CD14-positive monocyte (primary cell): ENCODE measurements around the gene TTC36. TPM values are rescaled to one million over a fixed set of nuclear protein-coding genes. Genes with fewer than 3 reads are reported as not detected.
A peak's percentile ranks its signal among the peaks of the same experiment; 100 is the strongest.

Experiments
- DNase-seq, 3 donors: peaks; one replicate each; pipeline ENCODE4 v3.0.0-alpha.2; 2011 to 2022
- H2AFZ ChIP-seq: 2 replicates; pipeline ENCODE4 v1.6.0; 2012; ENCODE audit warnings: mild to moderate bottlenecking, low read depth, low read length, inconsistent platforms; ENCODE audit not compliant: insufficient read depth, poor library complexity, severe bottlenecking
- H3K27ac ChIP-seq, 2 donors: 1 replicate in 1 of 2; 2 replicates in 1 of 2; pipeline ENCODE4 v1.5.1; 2012 to 2013; ENCODE audit warnings: low read length in 2 of 2, control low read depth in 1 of 2, inconsistent platforms in 1 of 2, low read depth in 1 of 2, mild to moderate bottlenecking in 1 of 2
- H3K27me3 ChIP-seq, 2 donors: one replicate each; pipeline versions ENCODE4 v1.6.0 to v1.6.1; 2011 to 2013; ENCODE audit warnings: low read length in 2 of 2; ENCODE audit not compliant: control insufficient read depth in 2 of 2, insufficient read depth in 2 of 2
- H3K36me3 ChIP-seq, 2 donors: replicated peaks in 1 of 2; 1 replicate in 1 of 2; 2 replicates in 1 of 2; pipeline versions ENCODE4 v1.5.1 to v1.6.1; 2012 to 2013; ENCODE audit warnings: low read length in 2 of 2, control low read depth in 1 of 2, inconsistent platforms in 1 of 2, mild to moderate bottlenecking in 1 of 2; ENCODE audit not compliant: insufficient read depth in 2 of 2, control insufficient read depth in 1 of 2
- H3K4me1 ChIP-seq, 2 donors: 1 replicate in 1 of 2; 2 replicates in 1 of 2; pipeline versions ENCODE4 v1.5.1 to v1.6.1; 2012 to 2013; ENCODE audit warnings: low read length in 2 of 2, control low read depth in 1 of 2, inconsistent platforms in 1 of 2, mild to moderate bottlenecking in 1 of 2, moderate library complexity in 1 of 2; ENCODE audit not compliant: insufficient read depth in 2 of 2, control insufficient read depth in 1 of 2
- H3K4me2 ChIP-seq: replicated peaks from 2 replicates; pipeline ENCODE3; 2012; ENCODE audit warnings: low read length, moderate library complexity, mild to moderate bottlenecking; ENCODE audit not compliant: poor library complexity, severe bottlenecking; ENCODE audit errors: extremely low read depth
- H3K4me3 ChIP-seq, 3 experiments: fragments of 200-600 bp in 1 of 3; sonication (generic) in 1 of 3; replicated peaks in 1 of 3; 1 replicate in 2 of 3; 2 replicates in 1 of 3; pipeline ENCODE4 v1.5.1; 2011 to 2013; ENCODE audit warnings: low read length in 3 of 3, mild to moderate bottlenecking in 3 of 3, control low read depth in 2 of 3, low read depth in 2 of 3, inconsistent platforms in 1 of 3, moderate library complexity in 1 of 3
- H3K79me2 ChIP-seq: 2 replicates; pipeline ENCODE4 v1.6.0; 2012; ENCODE audit warnings: mild to moderate bottlenecking, control low read depth, inconsistent platforms, low read length, moderate library complexity; ENCODE audit not compliant: insufficient read depth
- H3K9ac ChIP-seq: 2 replicates; pipeline ENCODE4 v1.6.0; 2017; ENCODE audit warnings: low read length, mild to moderate bottlenecking; ENCODE audit not compliant: insufficient read depth, poor library complexity, severe bottlenecking
- H3K9me3 ChIP-seq, 2 donors: replicated peaks in 1 of 2; 1 replicate in 1 of 2; 2 replicates in 1 of 2; pipeline versions ENCODE4 v1.5.1 to v1.6.1; 2012 to 2013; ENCODE audit warnings: low read length in 2 of 2, control low read depth in 1 of 2; ENCODE audit not compliant: control insufficient read depth in 1 of 2, insufficient read depth in 1 of 2
- H4K20me1 ChIP-seq: 2 replicates; pipeline ENCODE4 v1.6.0; 2012; ENCODE audit warnings: mild to moderate bottlenecking, low read length, control low read depth, moderate library complexity; ENCODE audit not compliant: insufficient read depth
- H3K27ac Mint-ChIP-seq, 7 donors: one replicate each; pipeline ENCODE4 v1.8.0; 2020; ENCODE audit warnings: mild to moderate bottlenecking in 7 of 7, mixed read lengths in 7 of 7, moderate library complexity in 6 of 7, inconsistent platforms in 2 of 7
- H3K27me3 Mint-ChIP-seq, 3 donors: one replicate each; pipeline ENCODE4 v1.8.0; 2021 to 2022; ENCODE audit warnings: low read depth in 3 of 3, mild to moderate bottlenecking in 3 of 3, mixed read lengths in 3 of 3, moderate library complexity in 3 of 3, inconsistent platforms in 1 of 3
- H3K36me3 Mint-ChIP-seq, 2 donors: one replicate each; pipeline ENCODE4 v1.8.0; 2020; ENCODE audit warnings: mixed read lengths in 2 of 2, inconsistent platforms in 1 of 2, mild to moderate bottlenecking in 1 of 2
- H3K4me1 Mint-ChIP-seq: one replicate; pipeline ENCODE4 v1.8.0; 2020; ENCODE audit warnings: mild to moderate bottlenecking, mixed read lengths
- H3K4me3 Mint-ChIP-seq, 2 donors: one replicate each; pipeline ENCODE4 v1.8.0; 2020; ENCODE audit warnings: mild to moderate bottlenecking in 2 of 2, mixed read lengths in 2 of 2, moderate library complexity in 1 of 2
- H3K9me3 Mint-ChIP-seq, 7 donors: one replicate each; pipeline ENCODE4 v1.8.0; 2020 to 2022; ENCODE audit warnings: mixed read lengths in 7 of 7, mild to moderate bottlenecking in 6 of 7, moderate library complexity in 6 of 7, inconsistent platforms in 2 of 7
- CTCF ChIP-seq: fragments of 200-600 bp; IDR thresholded peaks from one replicate; pipeline ENCODE4 v1.8.0; 2022; ENCODE audit warnings: antibody characterized with exemption, mild to moderate bottlenecking
- WGBS: methylation state at CpG from one replicate; pipeline ENCODE4 v1.1.5; 2013; ENCODE audit warnings: missing lambda C conversion rate; ENCODE audit not compliant: insufficient coverage; 5-methylcytosine and 5-hydroxymethylcytosine counted together
- intact Hi-C, 2 donors: fragments of 100-400 bp; cut with micrococcal nuclease; formaldehyde crosslinking; loops; one replicate each; pipeline versions ENCODE4 v1.15.0 to v1.15.1; 2023
- polyA plus RNA-seq, 3 donors: library from polyadenylated mRNA; depleted of rRNA in 1 of 3; unstranded in 2 of 3; stranded (reverse) in 1 of 3; fragments of 300-500 nt in 2 of 3; fragments of >200 nt in 1 of 3; fragmentation: Illumina TruSeq in 2 of 3; gene quantifications; 1 replicate in 2 of 3; 2 replicates in 1 of 3; pipeline ENCODE4 v1.2.3, GENCODE V29; 2012 to 2021

The TTC36 gene
- polyA plus RNA-seq, 3 donors, result not detected

GRCh38 chr11:118572061-118572980, 45.0 kb downstream of the TTC36 start, which contains the start of gene ARCN1:
ARCN1 (plus strand) TSS chr11:118572409; CDS start chr11:118572548, 139 bp downstream.
- H4K20me1 ChIP-seq, result peaks cover 38% of the 10 kb centered on the region
- H3K27me3 Mint-ChIP-seq, result peaks cover 0 to under 1% (median 0%) of the 10 kb centered on the region in 3 donors
- H2AFZ ChIP-seq, result peak within 1 kb of the TSS; percentile 91
- H3K4me1 Mint-ChIP-seq, result peaks cover 41% of the 10 kb centered on the region
- peak within 1 kb of the TSS; percentile 84 to 99 (median 87) for H3K4me3 ChIP-seq
- under 1% methylated on average over 34 of the region's 55 CpGs for WGBS
- H3K27ac Mint-ChIP-seq, result peak within 1 kb of the TSS; percentile 93 to 98 (median 95)
- no peaks in the 10 kb centered on the region for H3K9me3 ChIP-seq
- H3K36me3 ChIP-seq, result peaks cover 1 to 13% of the 10 kb centered on the region in 2 donors
- peaks cover 16 to 33% of the 10 kb centered on the region in 2 donors for H3K4me1 ChIP-seq
- intact Hi-C loops, result no loop called here
- DNase-seq, result peak; percentile 68 to 77 (median 71)
- H3K4me3 Mint-ChIP-seq, result peak within 1 kb of the TSS; percentile 94 to 97
- no peaks in the 10 kb centered on the region for H3K9me3 Mint-ChIP-seq
- no peaks in the 10 kb centered on the region for H3K27me3 ChIP-seq
- H3K79me2 ChIP-seq, result peaks cover 56% of the 10 kb centered on the region
- peak within 1 kb of the TSS; percentile 94 for H3K4me2 ChIP-seq
- peak within 1 kb of the TSS; percentile 89 to 99 for H3K27ac ChIP-seq
- H3K9ac ChIP-seq, result peak within 1 kb of the TSS; percentile 100
- no peak for TF ChIP-seq CTCF
- H3K36me3 Mint-ChIP-seq, result peaks cover 2 to 11% of the 10 kb centered on the region in 2 donors

- Histone ChIP-seq H3K9me3 (no peaks in the 10 kb centered on the region), H2AFZ (peak overlapping the region; percentile 91), H3K4me1 (peaks cover 16 to 33% of the 10 kb centered on the region in 2 donors), H3K4me2 (peak overlapping the region; percentile 94), H3K36me3 (peaks cover 3 to 18% of the 10 kb centered on the region in 2 donors), H4K20me1 (peaks cover 45% of the 10 kb centered on the region), H3K9ac (peak overlapping the region; percentile 100), H3K79me2 (peaks cover 63% of the 10 kb centered on the region), H3K4me3 (peak overlapping the region; percentile 84 to 99 (median 87)), H3K27me3 (no peaks in the 10 kb centered on the region), H3K27ac (peak overlapping the region; percentile 89 to 99)
- H3K4me1 Mint-ChIP-seq, result peaks cover 42% of the 10 kb centered on the region
- H3K36me3 Mint-ChIP-seq, result peaks cover 5 to 15% of the 10 kb centered on the region in 2 donors
- DNase-seq, result peak; percentile 9 to 18 (median 13)
- WGBS, result 0% methylated on average over 1 of the region's 10 CpGs
- H3K4me3 Mint-ChIP-seq, result peak overlapping the region; percentile 94 to 97
- no peaks in the 10 kb centered on the region for H3K9me3 Mint-ChIP-seq
- H3K27me3 Mint-ChIP-seq, result peaks cover 0 to 2% (median 0%) of the 10 kb centered on the region in 3 donors
- no peak for TF ChIP-seq CTCF
- H3K27ac Mint-ChIP-seq, result peak overlapping the region; percentile 93 to 98 (median 95)
- intact Hi-C loops, result no loop called here
Observed at GRCh38 chr11:118572981-118573550, 45.8 kb downstream of the TTC36 start.
